HL-60 (cell line): Measurements from ENCODE around the gene BCL7A.

ENCODE experiments used
- POLR2AphosphoS5 ChIP-seq: IDR thresholded peaks from 2 replicates; pipeline ENCODE4 v1.6.1; 2012; ENCODE audit warnings: low read depth
- TF ChIP-seq, protein P1 (sequence below): IDR thresholded peaks from one replicate; pipeline ENCODE4 v1.5.1; 2011; ENCODE audit warnings: low read length, control low read depth, inconsistent platforms; ENCODE audit not compliant: insufficient read depth

DNA sequence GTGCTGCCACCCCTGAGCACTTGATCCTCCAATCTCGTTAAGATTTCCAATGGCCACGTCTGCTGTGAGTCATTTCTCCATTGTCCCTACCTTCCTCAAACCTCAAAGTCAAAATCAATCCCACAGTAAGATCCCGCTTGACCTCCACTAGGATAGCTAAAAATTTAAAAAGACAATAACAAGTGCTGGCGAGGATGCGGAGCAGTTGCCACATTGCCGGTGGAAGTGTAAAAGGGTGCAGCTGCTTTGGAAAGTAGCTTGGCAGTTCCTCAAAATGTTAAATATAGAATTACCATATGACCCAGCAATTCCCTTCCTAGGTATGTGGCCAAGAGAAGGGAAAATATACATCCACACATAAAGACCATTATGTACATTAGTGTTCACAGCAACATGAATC is 9.5 kb upstream of the BCL7A start:
- TF ChIP-seq POLR2AphosphoS5, result no peak
- TF ChIP-seq, protein P1, sequence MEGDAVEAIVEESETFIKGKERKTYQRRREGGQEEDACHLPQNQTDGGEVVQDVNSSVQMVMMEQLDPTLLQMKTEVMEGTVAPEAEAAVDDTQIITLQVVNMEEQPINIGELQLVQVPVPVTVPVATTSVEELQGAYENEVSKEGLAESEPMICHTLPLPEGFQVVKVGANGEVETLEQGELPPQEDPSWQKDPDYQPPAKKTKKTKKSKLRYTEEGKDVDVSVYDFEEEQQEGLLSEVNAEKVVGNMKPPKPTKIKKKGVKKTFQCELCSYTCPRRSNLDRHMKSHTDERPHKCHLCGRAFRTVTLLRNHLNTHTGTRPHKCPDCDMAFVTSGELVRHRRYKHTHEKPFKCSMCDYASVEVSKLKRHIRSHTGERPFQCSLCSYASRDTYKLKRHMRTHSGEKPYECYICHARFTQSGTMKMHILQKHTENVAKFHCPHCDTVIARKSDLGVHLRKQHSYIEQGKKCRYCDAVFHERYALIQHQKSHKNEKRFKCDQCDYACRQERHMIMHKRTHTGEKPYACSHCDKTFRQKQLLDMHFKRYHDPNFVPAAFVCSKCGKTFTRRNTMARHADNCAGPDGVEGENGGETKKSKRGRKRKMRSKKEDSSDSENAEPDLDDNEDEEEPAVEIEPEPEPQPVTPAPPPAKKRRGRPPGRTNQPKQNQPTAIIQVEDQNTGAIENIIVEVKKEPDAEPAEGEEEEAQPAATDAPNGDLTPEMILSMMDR, result no peak
